Neutrophil (primary cell): ENCODE results near the gene TUBG2.
"Not testable (repeated sequence)": the region's sequence is repeated elsewhere in the genome, so short reads cannot be mapped to it uniquely, and the experiment has no call there.

Source experiments
- H3K27ac ChIP-seq: fragments of 200-600 bp; sonication (generic); 2 replicates; pipeline ENCODE4 v1.5.1; 2016; ENCODE audit warnings: mild to moderate bottlenecking, moderate library complexity
- H3K27me3 ChIP-seq: fragments of 200-600 bp; sonication (generic); 2 replicates; pipeline ENCODE4 v1.6.0; 2016; ENCODE audit warnings: mild to moderate bottlenecking
- H3K36me3 ChIP-seq: fragments of 200-600 bp; sonication (generic); 2 replicates; pipeline ENCODE4 v1.5.1; 2017
- H3K4me1 ChIP-seq, 2 experiments: fragments of 200-600 bp in 1 of 2; sonication (generic) in 1 of 2; 1 replicate in 1 of 2; 2 replicates in 1 of 2; pipeline versions ENCODE4 v1.5.1 to v1.6.1; 2013 to 2016; ENCODE audit warnings: low read depth in 1 of 2, low read length in 1 of 2, mild to moderate bottlenecking in 1 of 2, moderate library complexity in 1 of 2; ENCODE audit not compliant: control insufficient read depth in 1 of 2, insufficient read depth in 1 of 2
- H3K4me3 ChIP-seq, 2 experiments: fragments of 200-600 bp in 1 of 2; sonication (generic) in 1 of 2; 1 replicate in 1 of 2; 2 replicates in 1 of 2; pipeline ENCODE4 v1.5.1; 2013 to 2016; ENCODE audit warnings: low read depth in 1 of 2, low read length in 1 of 2, mild to moderate bottlenecking in 1 of 2, moderate library complexity in 1 of 2
- H3K9me3 ChIP-seq: fragments of 200-600 bp; sonication (generic); 2 replicates; pipeline ENCODE4 v1.5.1; 2016
- TF ChIP-seq, protein P1 (sequence below): fragments of 200-600 bp; sonication (generic); IDR thresholded peaks from 2 replicates; pipeline ENCODE4 v1.5.1; 2016; ENCODE audit warnings: antibody characterized with exemption

TUBG2 gene

DNA sequence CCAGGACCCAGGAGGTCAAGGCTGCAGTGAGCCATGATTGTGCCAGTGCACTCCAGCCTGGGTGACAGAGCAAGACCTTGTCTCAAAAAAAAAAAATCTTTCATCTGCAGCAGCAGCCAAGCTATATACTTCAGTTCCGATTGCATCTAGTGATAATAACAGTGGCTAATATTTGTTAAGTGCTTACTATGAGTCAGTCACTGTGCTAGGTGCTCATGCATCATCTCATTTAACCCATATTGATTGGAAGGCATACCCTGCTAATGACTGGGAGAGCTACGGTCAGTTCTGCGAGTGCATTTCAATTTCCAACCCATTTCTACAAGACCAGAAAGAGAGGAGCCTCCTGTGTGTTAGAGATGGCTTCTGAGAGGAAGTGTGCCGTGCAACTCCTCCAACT is 7.7 kb upstream of the TUBG2 start:
- no peak overlapping the region for H3K4me3 ChIP-seq
- H3K9me3 ChIP-seq: no peaks in the 10 kb centered on the region
- H3K4me1 ChIP-seq: peaks cover 0 to 3% of the 10 kb centered on the region in 2 experiments
- no peaks in the 10 kb centered on the region for H3K36me3 ChIP-seq
- TF ChIP-seq, protein P1, sequence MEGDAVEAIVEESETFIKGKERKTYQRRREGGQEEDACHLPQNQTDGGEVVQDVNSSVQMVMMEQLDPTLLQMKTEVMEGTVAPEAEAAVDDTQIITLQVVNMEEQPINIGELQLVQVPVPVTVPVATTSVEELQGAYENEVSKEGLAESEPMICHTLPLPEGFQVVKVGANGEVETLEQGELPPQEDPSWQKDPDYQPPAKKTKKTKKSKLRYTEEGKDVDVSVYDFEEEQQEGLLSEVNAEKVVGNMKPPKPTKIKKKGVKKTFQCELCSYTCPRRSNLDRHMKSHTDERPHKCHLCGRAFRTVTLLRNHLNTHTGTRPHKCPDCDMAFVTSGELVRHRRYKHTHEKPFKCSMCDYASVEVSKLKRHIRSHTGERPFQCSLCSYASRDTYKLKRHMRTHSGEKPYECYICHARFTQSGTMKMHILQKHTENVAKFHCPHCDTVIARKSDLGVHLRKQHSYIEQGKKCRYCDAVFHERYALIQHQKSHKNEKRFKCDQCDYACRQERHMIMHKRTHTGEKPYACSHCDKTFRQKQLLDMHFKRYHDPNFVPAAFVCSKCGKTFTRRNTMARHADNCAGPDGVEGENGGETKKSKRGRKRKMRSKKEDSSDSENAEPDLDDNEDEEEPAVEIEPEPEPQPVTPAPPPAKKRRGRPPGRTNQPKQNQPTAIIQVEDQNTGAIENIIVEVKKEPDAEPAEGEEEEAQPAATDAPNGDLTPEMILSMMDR: no peak
- H3K27me3 ChIP-seq: peaks cover 58% of the 10 kb centered on the region
- H3K27ac ChIP-seq: no peak overlapping the region

DNA sequence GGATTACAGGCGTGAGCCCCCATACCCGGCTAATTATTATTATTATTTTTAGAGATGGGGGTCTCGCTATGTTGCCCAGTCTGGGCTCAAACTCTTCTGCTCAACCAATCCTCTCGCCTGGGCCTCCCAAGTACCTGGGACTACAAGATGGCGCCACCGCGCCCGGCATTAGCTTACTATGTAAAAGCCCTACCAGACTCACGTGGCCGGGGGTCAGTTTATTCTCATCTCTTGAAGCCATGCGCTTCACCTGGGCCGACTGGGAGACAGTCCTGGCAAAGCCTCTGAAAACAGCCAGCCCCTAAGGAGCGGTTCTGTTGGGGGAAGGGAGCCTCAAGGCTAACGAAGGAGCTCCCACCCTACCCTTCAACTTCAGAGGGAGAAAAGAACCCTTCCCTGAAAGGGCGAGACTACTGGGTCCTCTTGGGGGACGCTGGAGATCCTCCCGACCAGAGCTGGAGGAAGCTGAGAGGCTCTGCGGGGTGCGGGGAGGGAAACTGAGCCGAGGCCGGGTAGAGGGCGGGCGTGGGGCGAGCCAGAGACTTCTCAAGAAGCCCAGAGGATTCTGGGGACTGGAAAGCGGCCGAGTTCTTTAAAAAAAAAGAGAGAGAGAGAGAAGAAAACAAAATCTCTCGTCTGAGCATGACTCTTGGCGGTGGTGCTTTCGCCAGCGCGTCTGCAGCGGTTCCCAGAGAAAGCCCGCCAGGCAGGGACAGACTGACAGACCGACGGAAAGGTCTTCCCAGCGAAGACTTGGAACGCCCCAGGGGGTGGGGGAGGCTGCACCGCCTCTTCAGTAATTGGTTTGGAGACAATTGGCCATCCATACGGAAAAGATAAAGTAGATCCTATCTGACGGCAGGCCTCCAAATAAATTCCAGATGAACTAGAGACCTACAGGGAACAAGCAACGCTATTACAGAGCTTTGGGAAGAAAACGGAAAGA is 5.6 kb upstream of the TUBG2 start:
- TF ChIP-seq, protein P1: no peak
- Histone ChIP-seq H3K9me3 (no peaks in the 10 kb centered on the region), H3K36me3 (no peaks in the 10 kb centered on the region), H3K27ac (no peak overlapping the region), H3K4me1 (peaks cover 0 to 3% of the 10 kb centered on the region in 2 experiments), H3K27me3 (peaks cover 70% of the 10 kb centered on the region), H3K4me3 (no peak overlapping the region)

DNA sequence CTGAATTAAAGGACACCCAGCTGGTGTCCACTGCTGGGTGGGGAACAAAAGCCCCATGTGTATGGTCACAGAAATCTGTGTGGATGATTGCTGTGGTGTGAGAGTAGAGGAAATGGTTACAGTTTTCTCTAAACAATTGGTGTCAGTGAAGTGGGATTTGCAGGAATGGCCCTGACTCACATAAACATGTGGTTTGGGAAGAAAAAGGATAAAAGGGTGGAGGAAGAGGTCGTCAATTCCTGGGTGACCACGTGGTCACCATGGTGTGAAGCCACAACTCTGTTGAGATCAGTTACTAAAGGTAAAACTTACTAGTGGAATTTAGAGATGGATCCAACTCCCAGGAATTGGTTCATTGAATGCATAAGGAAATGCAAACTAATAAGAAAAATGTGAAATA is 3.6 kb upstream of the TUBG2 start:
- Histone ChIP-seq H3K4me1 (peaks cover 10 to 14% of the 10 kb centered on the region in 2 experiments), H3K4me3 (no peak overlapping the region), H3K27me3 (peaks cover 88% of the 10 kb centered on the region), H3K9me3 (no peaks in the 10 kb centered on the region), H3K36me3 (no peaks in the 10 kb centered on the region), H3K27ac (no peak overlapping the region)
- TF ChIP-seq, protein P1: no peak

DNA sequence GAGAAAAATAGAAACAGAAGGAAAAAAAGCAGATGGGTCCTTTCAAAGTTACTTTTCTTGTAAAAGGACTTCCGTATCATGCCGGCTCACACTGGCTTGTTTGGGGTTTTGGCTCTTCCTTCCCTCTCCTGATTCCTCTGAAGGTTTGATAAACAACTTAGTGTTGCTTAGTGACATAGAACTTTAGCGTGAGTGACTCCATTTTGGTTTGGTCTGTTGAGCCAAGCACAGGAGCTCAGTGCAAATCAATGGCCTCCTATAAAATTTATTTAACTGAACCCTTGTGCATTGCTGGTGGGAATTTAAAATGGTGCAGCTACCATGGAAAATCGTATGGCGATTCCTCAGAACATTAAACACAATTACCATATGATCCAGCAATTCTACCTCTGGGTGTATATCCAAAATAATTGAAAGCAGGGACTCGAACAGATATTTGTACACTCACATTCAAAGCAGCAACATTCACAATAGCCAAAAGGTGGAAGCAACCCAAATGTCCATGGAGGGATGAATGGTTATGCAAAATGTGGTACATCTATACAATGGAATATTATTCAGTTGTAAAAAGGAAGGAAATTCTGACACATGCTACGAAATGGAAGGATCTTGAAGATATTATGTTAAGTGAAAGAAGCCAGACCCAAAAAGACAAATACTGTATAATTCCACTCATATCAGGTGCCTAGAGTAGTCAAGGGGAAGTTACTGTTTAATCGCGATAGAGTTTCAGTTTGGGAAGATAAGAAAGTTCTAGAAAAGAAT is 1.1 kb upstream of the TUBG2 start:
- TF ChIP-seq, protein P1: no peak
- Histone ChIP-seq H3K27ac (no peak overlapping the region), H3K36me3 (no peaks in the 10 kb centered on the region), H3K4me3 (no peak overlapping the region), H3K9me3 (no peaks in the 10 kb centered on the region), H3K27me3 (peaks cover 84% of the 10 kb centered on the region), H3K4me1 (peaks cover 10 to 14% of the 10 kb centered on the region in 2 experiments)

DNA sequence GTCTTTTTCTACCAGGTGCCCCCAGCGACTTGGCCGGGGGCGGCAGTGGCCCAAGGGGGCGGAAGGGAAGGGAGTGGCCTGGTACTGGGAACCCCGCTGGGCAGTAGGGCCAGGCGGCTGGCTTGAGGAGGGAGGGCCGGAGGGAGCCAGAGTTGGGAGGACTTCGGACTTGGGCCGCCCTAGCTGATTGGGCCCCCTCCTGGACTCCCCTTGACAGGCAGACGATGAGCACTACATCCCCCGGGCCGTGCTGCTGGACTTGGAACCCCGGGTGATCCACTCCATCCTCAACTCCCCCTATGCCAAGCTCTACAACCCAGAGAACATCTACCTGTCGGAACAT is 819 bp downstream of the TUBG2 start:
- Histone ChIP-seq H3K27me3 (peaks cover 65% of the 10 kb centered on the region), H3K4me1 (peaks cover 10 to 11% of the 10 kb centered on the region in 2 experiments)
- H3K36me3 ChIP-seq, H3K9me3 ChIP-seq, H3K27ac ChIP-seq, H3K4me3 ChIP-seq: not testable (repeated sequence)
